K562 (cell line): ENCODE results near the gene MECR. TPM values are rescaled to one million over a fixed set of nuclear protein-coding genes. Genes with fewer than 3 reads are reported as not detected.
A peak's percentile ranks its signal among the peaks of the same experiment; 100 is the strongest.

Experiments
- AFF4 ChIP-seq: sonication (generic); formaldehyde crosslinking; IDR thresholded peaks from 2 replicates; pipeline ENCODE4 v1.8.0; 2023; ENCODE audit warnings: mild to moderate bottlenecking, missing genetic modification reagents
- BRCA1 ChIP-seq, 2 experiments: fragments of 450-650 bp in 1 of 2; sonication (generic) in 1 of 2; formaldehyde crosslinking in 1 of 2; IDR thresholded peaks; 2 replicates each; pipeline versions ENCODE4 v1.5.0 to v1.6.1; 2017 to 2020; ENCODE audit warnings: mild to moderate bottlenecking in 1 of 2, missing genetic modification reagents in 1 of 2
- CC2D1A ChIP-seq: fragments of 450-650 bp; IDR thresholded peaks from 2 replicates; pipeline ENCODE4 v1.6.1; 2017; ENCODE audit warnings: mild to moderate bottlenecking
- CREBBP ChIP-seq: IDR thresholded peaks from one replicate; pipeline ENCODE4 v1.6.1; 2012; ENCODE audit warnings: low read depth, mild to moderate bottlenecking, control low read depth, inconsistent platforms, low read length
- CREM ChIP-seq: IDR thresholded peaks from 2 replicates; pipeline ENCODE4 v1.6.1; 2014; ENCODE audit warnings: antibody characterized with exemption, low read depth
- CTBP1 ChIP-seq: fragments of 450-650 bp; IDR thresholded peaks from 2 replicates; pipeline ENCODE4 v1.6.1; 2016; ENCODE audit warnings: borderline replicate concordance
- E2F1 ChIP-seq: sonication (generic); formaldehyde crosslinking; IDR thresholded peaks from 2 replicates; pipeline ENCODE4 v1.8.1; 2023; ENCODE audit warnings: mild to moderate bottlenecking, missing genetic modification reagents, moderate library complexity
- E2F4 ChIP-seq: sonication (generic); formaldehyde crosslinking; IDR thresholded peaks from 2 replicates; pipeline ENCODE4 v1.8.0; 2022; ENCODE audit warnings: mild to moderate bottlenecking, low read depth, missing genetic modification reagents
- ESRRA ChIP-seq: fragments of 450-650 bp; IDR thresholded peaks from 2 replicates; pipeline ENCODE4 v1.6.1; 2014; ENCODE audit warnings: low read depth, mild to moderate bottlenecking, moderate library complexity, borderline replicate concordance
- FOXJ2 ChIP-seq: fragments of 200-800 bp; sonication (Bioruptor generic); IDR thresholded peaks from 2 replicates; pipeline ENCODE4 v1.6.1; 2016; ENCODE audit warnings: missing genetic modification characterization, missing compliant biosample characterization
- FUS ChIP-seq: fragments of 200-400 bp; formaldehyde crosslinking; optimal IDR thresholded peaks from 2 replicates; pipeline ENCODE3; 2017; ENCODE audit warnings: low read depth, low read length
- GATAD2B ChIP-seq: fragments of 450-650 bp; IDR thresholded peaks from 2 replicates; pipeline ENCODE4 v1.6.1; 2017; ENCODE audit warnings: mild to moderate bottlenecking, borderline replicate concordance
- KAT8 ChIP-seq: fragments of 450-650 bp; IDR thresholded peaks from 2 replicates; pipeline ENCODE4 v1.6.1; 2016; ENCODE audit warnings: low read depth, mild to moderate bottlenecking
- SAFB ChIP-seq: fragments of 200-400 bp; formaldehyde crosslinking; IDR thresholded peaks from 2 replicates; pipeline ENCODE4 v1.6.1; 2017; ENCODE audit warnings: low read depth, low read length, borderline replicate concordance
- SPI1 ChIP-seq: IDR thresholded peaks from 2 replicates; pipeline ENCODE4 v1.6.1; 2011; ENCODE audit warnings: low read depth, low read length, control low read depth, borderline replicate concordance
- STAG1 ChIP-seq: sonication (generic); formaldehyde crosslinking; IDR thresholded peaks from 2 replicates; pipeline ENCODE4 v1.5.0; 2020; ENCODE audit warnings: missing genetic modification reagents, borderline replicate concordance
- STAT6 ChIP-seq: sonication (generic); formaldehyde crosslinking; IDR thresholded peaks from 2 replicates; pipeline ENCODE4 v1.8.1; 2023; ENCODE audit warnings: mild to moderate bottlenecking, missing genetic modification reagents
- TAL1 ChIP-seq: fragments of 450-650 bp; IDR thresholded peaks from 2 replicates; pipeline ENCODE4 v1.6.1; 2016; ENCODE audit warnings: mild to moderate bottlenecking
- ZNF507 ChIP-seq: conservative IDR thresholded peaks from 2 replicates; pipeline ENCODE4 v1.6.1; 2017; ENCODE audit warnings: missing genetic modification characterization, missing compliant biosample characterization
- polyA plus RNA-seq, 8 experiments: library from polyadenylated mRNA; depleted of rRNA in 4 of 8; stranded (reverse) in 5 of 8; unstranded in 3 of 8; fragments of >200 nt; fragmentation: Nextera tagmentation in 2 of 8; fragmentation: Illumina TruSeq in 1 of 8; extraction: Ambion mirVana in 2 of 8; extraction: Trizol in 1 of 8; gene quantifications; 2 replicates each; pipeline versions ENCODE4 v1.2.1 to v1.2.3, GENCODE V29; 2011 to 2014; ENCODE audit warnings: inconsistent platforms in 1 of 8, missing spikeins in 1 of 8
- total RNA-seq, 7 experiments: library from RNA; depleted of rRNA in 6 of 7; stranded (reverse); fragments of >200 nt in 6 of 7; fragmentation: Illumina TruSeq in 2 of 7; extraction: Trizol in 2 of 7; gene quantifications; 2 replicates each; pipeline versions ENCODE4 v1.2.1 to v1.2.3, GENCODE V29; 2011 to 2021; ENCODE audit warnings: low replicate concordance in 1 of 7

Gene MECR
- total and polyA plus RNA-seq, 9 of the 15 experiments (the other 6 are each of a cell fraction or from before 2014, with no cell fraction given) = 10.4 to 58.6 (median 42.9) TPM

- TF ChIP-seq SPI1 (0 out of 2 replicates have a peak, but pooled peaks have one; percentile 30), KAT8 (no peak), GATAD2B (peak; percentile 64; the same call in 1 of the 2 replicates), FUS (peak; percentile 65), SAFB (peak; percentile 78; the same call in 1 of the 2 replicates), AFF4 (peak; percentile 87), ZNF507 (no peak), TAL1 (no peak), CREBBP (no peak), ESRRA (peak; percentile 98; the same call in 1 of the 2 replicates), CC2D1A (no peak), CREM (peak; percentile 96), BRCA1 (IDR thresholded peaks at IDR 0.05) (no peak), BRCA1 (CRISPR knock-in tag; IDR thresholded peaks at IDR 0.05) (0 out of 2 replicates have a peak, but pooled peaks have one; percentile 40), CTBP1 (peak; percentile 98), STAG1 (CRISPR knock-in tag) (peak; percentile 39; the same call in 1 of the 2 replicates), FOXJ2 (peak; percentile 86), E2F4 (CRISPR knock-in tag) (no peak; the same call in none of the 2 replicates), STAT6 (CRISPR knock-in tag) (no peak; the same call in 1 of the 2 replicates), E2F1 (CRISPR knock-in tag) (peak; percentile 97)
Measured at GRCh38 chr1:29181413-29182225, 49.1 kb downstream of the MECR start, which contains the start of gene SRSF4 (continued).
